Spinal cord (tissue), 10 donors: ENCODE measurements around the gene NUP43. TPM values are rescaled to one million over a fixed set of nuclear protein-coding genes. Genes with fewer than 3 reads are reported as not detected.
"Not testable (repeated sequence)": the region's sequence is repeated elsewhere in the genome, so short reads cannot be mapped to it uniquely, and the experiment has no call there.

ENCODE experiments used
- DNase-seq, 6 donors: peaks; one replicate each; pipeline versions ENCODE4 v3.0.0 to v3.0.0-alpha.2; 2013 to 2015; ENCODE audit warnings: low spot score in 6 of 6, low read depth in 4 of 6
- H3K27ac ChIP-seq: one replicate; pipeline ENCODE4 v1.5.1; 2013; ENCODE audit warnings: low read depth, low read length, control low read depth
- H3K27me3 ChIP-seq: one replicate; pipeline ENCODE4 v1.6.1; 2013; ENCODE audit warnings: low read length; ENCODE audit not compliant: control insufficient read depth, insufficient read depth
- H3K36me3 ChIP-seq: one replicate; pipeline ENCODE4 v1.6.1; 2013; ENCODE audit warnings: low read length; ENCODE audit not compliant: control insufficient read depth, insufficient read depth
- H3K4me1 ChIP-seq: one replicate; pipeline ENCODE4 v1.6.1; 2013; ENCODE audit warnings: low read length; ENCODE audit not compliant: control insufficient read depth, insufficient read depth
- H3K4me3 ChIP-seq: one replicate; pipeline ENCODE4 v1.5.1; 2013; ENCODE audit warnings: low read depth, low read length, control low read depth
- H3K9me3 ChIP-seq: one replicate; pipeline ENCODE4 v1.6.1; 2013; ENCODE audit warnings: low read length; ENCODE audit not compliant: control insufficient read depth, insufficient read depth
- WGBS: methylation state at CpG from one replicate; pipeline ENCODE4 v1.1.5; 2013; ENCODE audit warnings: missing lambda C conversion rate; ENCODE audit not compliant: insufficient coverage; 5-methylcytosine and 5-hydroxymethylcytosine counted together
- polyA plus RNA-seq, 2 donors: library from polyadenylated mRNA; unstranded; fragments of 120-200 nt; gene quantifications; one replicate each; pipeline ENCODE4 v1.2.1, GENCODE V29; 2013; ENCODE audit not compliant: insufficient read length in 2 of 2
- total RNA-seq, 2 donors: library from RNA; depleted of rRNA in 1 of 2; stranded (reverse); fragments of 120-200 nt in 1 of 2; fragments of >200 nt in 1 of 2; gene quantifications; one replicate each; pipeline versions ENCODE4 v1.2.3 to v1.2.4, GENCODE V29; 2013 to 2014
- donor health status: healthy.

Gene NUP43
- total and polyA plus RNA-seq, 4 donors, result 23.4 to 34.2 (median 28.8) TPM

DNA sequence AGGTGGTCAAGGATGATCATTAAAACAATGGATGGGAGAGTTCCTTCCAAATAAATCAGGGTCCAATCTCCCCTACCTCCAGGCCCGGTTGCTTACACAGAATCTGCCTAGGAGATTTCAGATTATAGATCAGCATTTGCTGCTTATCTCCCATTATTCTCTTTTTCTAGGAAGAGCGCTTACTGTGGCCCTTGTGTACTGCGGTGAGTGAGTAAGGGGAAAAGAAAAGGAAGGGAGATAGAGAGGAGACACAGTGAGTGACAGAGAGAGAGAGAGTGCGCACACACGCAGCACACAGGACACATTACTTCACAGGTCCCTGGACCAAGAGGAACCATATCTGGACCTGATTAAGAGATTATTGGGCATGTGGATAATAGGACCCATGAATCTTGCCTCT is 34.6 kb downstream of the NUP43 start:
- Histone ChIP-seq H3K27me3 (no peaks in the 10 kb centered on the region), H3K4me1 (peaks cover 6% of the 10 kb centered on the region), H3K4me3 (no peak overlapping the region), H3K9me3 (no peaks in the 10 kb centered on the region), H3K36me3 (no peaks in the 10 kb centered on the region), H3K27ac (no peak overlapping the region)
- DNase-seq, result no peak
- WGBS, result no CpG with 5 or more reads among the region's 5 CpGs

DNA sequence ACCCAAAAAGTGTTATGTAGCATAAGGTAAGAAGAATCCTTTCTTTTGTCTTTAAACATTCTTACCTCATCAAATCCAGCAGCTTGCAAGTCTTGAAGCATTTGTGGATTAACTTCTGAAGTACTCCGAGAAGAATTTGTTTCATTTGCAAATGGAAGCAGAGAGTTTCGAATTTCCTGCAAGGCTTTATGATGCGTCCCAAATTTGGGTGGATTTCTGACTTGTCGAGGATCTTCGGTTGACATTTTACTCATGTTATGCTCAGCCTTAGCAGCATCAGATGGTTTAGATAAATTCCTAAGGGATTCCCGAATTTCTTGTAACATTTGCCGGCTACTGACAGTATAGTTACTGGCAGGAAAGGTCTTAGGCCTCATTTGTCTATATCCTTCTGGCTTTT is 44.6 kb downstream of the NUP43 start:
- Histone ChIP-seq H3K4me1 (no peaks in the 10 kb centered on the region), H3K27me3 (no peaks in the 10 kb centered on the region), H3K27ac (no peak overlapping the region), H3K4me3 (no peak overlapping the region), H3K36me3 (peaks cover 12% of the 10 kb centered on the region), H3K9me3 (no peaks in the 10 kb centered on the region)
- WGBS, result 64% methylated on average over 6 of the region's 7 CpGs
- DNase-seq, result no peak

DNA sequence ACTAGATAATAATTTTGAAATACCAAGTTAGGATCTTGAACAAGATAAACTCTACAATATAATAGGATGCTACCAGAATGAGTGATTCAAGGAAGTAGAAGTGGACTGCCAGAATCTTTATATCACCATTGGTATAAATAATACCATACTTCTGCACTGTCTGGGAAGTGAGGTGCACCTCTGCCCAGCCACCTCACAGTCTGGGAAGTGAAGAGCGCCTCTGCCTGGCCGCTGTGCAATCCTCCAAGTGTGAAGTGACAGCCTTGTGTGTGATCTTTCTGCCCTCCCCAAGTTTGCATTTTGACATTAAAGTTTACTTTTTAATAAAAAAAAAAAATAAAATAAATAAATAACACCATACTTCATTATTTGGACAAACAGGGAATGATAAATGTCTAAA is 47.2 kb downstream of the NUP43 start:
- Histone ChIP-seq H3K4me1 (no peaks in the 10 kb centered on the region), H3K36me3 (peaks cover 12% of the 10 kb centered on the region), H3K4me3 (no peak overlapping the region), H3K27me3 (no peaks in the 10 kb centered on the region), H3K9me3 (no peaks in the 10 kb centered on the region), H3K27ac (no peak overlapping the region)
- no CpG with 5 or more reads among the region's 2 CpGs for WGBS
- DNase-seq, result no peak

DNA sequence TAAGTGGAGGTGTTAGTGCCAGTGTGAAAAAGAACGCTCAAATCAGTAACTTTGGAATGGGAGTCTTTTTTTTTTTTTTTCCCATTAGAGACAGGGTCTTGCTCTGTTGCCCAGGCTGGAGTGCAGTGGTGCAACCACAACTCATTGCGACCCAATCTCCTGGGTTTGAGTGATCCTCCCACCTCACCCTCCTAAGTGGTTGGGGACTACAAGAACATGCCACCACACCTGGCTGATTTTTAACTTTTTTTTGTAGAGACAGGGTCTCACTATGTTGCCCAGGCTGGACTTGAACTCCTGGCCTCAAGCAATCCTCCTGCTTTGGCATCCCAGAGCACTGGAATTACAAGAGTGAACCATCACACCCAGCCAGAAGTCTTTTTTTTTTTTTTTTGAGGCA is 48.2 kb downstream of the NUP43 start:
- DNase-seq, result no peak
- H3K27ac ChIP-seq, result no peak overlapping the region
- H3K4me1 ChIP-seq, result no peaks in the 10 kb centered on the region
- H3K36me3 ChIP-seq, result peaks cover 19% of the 10 kb centered on the region
- H3K9me3 ChIP-seq, result no peaks in the 10 kb centered on the region
- WGBS, result no CpG with 5 or more reads among the region's 2 CpGs
- no peak overlapping the region for H3K4me3 ChIP-seq
- no peaks in the 10 kb centered on the region for H3K27me3 ChIP-seq

DNA sequence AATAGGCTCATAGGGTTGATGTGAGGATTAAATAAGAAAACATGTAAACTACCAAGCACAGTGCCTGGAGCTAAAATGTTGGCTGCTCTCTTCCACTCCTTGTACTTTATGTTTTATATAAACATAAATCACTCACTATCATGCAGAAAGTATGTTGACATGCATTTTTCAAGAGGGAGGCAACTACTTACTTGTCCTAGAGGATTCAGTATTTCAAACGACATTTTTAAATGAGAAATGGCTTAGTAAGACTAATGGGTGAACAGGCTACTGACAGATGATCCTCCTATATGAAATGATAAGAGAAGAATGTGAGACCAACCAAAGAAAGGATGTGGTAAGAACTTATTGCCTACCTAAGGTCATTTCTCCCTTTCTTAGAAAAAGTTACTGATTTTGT is 49.4 kb downstream of the NUP43 start:
- Histone ChIP-seq H3K27ac (no peak overlapping the region), H3K27me3 (no peaks in the 10 kb centered on the region), H3K4me1 (no peaks in the 10 kb centered on the region), H3K9me3 (no peaks in the 10 kb centered on the region), H3K36me3 (peaks cover 26% of the 10 kb centered on the region), H3K4me3 (no peak overlapping the region)
- WGBS, result no CpG with 5 or more reads among the region's 1 CpG
- DNase-seq, result no peak

DNA sequence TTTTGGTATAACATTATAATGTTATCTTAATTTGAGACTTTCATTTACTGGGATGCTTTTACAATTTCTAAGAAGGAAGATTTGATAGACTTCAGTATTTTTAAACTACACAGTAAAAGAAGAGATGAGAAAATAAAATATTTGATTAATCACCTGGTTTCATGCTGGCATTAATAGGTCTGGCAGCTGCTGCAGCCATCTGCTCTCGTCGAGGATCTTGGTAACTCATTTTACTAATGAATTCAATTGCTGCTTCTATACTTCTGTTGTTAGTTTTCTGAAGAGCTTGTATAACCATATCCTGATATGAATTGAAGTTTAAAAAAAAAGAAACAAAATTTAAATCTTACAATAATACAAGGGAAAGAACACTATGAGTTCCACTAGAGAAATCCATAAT is 51.4 kb downstream of the NUP43 start:
- Histone ChIP-seq H3K27ac (no peak overlapping the region), H3K4me3 (no peak overlapping the region), H3K4me1 (no peaks in the 10 kb centered on the region), H3K9me3 (no peaks in the 10 kb centered on the region), H3K27me3 (no peaks in the 10 kb centered on the region), H3K36me3 (peaks cover 25% of the 10 kb centered on the region)
- no CpG with 5 or more reads among the region's 2 CpGs for WGBS
- DNase-seq, result peak in 3 of 6 donors; percentile 5 to 64 (median 53)

DNA sequence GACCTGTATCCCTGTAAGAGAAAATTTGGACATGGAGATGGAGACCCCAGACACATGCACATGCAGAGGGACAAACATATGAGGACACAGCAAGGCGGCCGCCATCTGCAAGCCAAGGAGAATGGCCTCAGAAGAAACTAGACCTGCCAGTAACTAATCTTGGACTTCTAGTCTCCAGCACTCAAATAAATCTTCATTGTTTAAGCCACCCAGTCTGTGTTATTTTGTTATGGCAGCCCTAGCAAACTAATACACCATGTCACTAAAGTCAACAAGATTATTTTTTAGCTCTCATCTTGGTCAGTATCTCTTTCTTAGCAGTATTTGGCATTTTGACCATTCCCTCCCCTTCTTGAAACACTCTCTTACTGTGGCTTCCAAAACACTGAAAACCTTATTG is 55.1 kb downstream of the NUP43 start:
- H3K36me3 ChIP-seq, result peaks cover 25% of the 10 kb centered on the region
- WGBS, result 90% methylated on average over 2 of the region's 2 CpGs
- no peak overlapping the region for H3K4me3 ChIP-seq
- no peaks in the 10 kb centered on the region for H3K9me3 ChIP-seq
- no peaks in the 10 kb centered on the region for H3K4me1 ChIP-seq
- no peak for DNase-seq
- no peak overlapping the region for H3K27ac ChIP-seq
- no peaks in the 10 kb centered on the region for H3K27me3 ChIP-seq

DNA sequence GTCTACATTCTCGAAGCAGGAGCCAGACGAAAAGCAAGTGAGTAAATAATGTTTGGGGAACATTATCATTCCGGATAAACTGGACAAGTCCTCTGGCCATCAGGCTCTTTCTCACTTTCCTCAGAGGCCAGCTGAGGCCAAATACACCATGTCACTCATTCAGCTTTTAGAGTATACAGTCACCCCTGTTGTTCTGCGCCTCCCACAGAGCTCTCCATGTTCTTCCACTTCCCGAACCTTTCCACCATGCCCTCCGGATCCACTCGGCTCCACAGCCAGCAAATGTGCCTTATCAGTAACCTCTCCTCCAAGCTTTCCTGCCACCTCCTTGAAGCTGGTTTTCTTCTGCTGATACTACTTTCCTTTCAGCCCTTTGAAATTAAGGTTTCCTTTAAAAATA is 60.1 kb downstream of the NUP43 start:
- WGBS, result 82% methylated on average over 5 of the region's 7 CpGs
- no peaks in the 10 kb centered on the region for H3K4me1 ChIP-seq
- no peaks in the 10 kb centered on the region for H3K9me3 ChIP-seq
- no peaks in the 10 kb centered on the region for H3K27me3 ChIP-seq
- H3K4me3 ChIP-seq, result no peak overlapping the region
- H3K27ac ChIP-seq, result no peak overlapping the region
- H3K36me3 ChIP-seq, result peaks cover 28% of the 10 kb centered on the region
- DNase-seq, result no peak

DNA sequence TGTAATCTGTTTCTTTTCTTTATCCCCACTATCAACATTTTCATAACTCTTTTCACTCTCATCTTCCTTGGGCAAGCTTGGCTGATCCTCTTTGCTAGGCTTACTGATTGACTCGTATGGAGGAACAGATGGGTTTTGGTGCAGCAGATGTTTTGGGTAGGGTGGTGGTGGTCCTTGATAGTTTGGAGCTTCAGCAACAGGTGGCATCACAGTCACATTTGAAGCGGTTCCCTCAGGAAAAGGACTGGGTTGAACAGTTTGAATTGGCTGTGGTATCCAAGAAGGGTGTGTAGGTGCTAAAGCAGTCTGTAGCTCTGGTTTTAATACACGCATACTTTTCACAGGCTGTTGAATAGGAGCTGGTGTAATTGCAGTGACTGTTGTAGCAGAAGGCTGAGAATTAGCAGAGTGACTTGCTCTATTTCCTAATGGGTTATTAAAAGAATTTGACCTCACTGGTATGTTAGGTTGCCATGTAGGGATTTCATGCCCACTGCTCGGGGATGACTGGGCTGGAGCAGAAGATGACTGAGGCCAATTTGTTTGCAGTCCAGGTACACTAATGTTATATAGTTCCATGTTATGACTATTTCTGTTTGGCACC is 63.0 kb downstream of the NUP43 start:
- peaks cover 22% of the 10 kb centered on the region for H3K36me3 ChIP-seq
- peak in 1 of 6 donors; percentile 15 for DNase-seq
- H3K9me3 ChIP-seq, result no peaks in the 10 kb centered on the region
- H3K4me1 ChIP-seq, result no peaks in the 10 kb centered on the region
- no peaks in the 10 kb centered on the region for H3K27me3 ChIP-seq
- no peak overlapping the region for H3K27ac ChIP-seq
- 95% methylated on average over 3 of the region's 4 CpGs for WGBS
- H3K4me3 ChIP-seq, result no peak overlapping the region

DNA sequence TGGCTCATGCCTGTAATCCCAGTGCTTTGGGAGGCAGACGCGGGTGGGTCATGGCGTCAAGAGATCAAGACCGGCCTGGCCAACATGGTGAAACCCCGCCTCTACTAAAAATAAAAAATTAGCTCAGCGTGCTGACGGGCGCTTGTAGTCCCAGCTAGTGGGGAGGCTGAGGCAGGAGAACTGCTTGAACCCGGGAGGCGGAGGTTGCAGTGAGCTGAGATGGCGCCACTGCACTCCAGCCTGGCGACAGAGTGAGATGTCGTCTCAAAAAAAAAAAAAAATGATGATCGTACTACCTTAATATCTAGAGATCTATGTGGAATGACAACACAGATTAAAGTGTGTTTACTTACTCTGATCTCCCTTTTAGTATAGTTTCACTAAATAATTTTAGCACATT is 64.5 kb downstream of the NUP43 start:
- 90% methylated on average over 2 of the region's 14 CpGs for WGBS
- not testable (repeated sequence) for H3K27me3 ChIP-seq, H3K4me3 ChIP-seq, H3K4me1 ChIP-seq, DNase-seq, H3K27ac ChIP-seq, H3K9me3 ChIP-seq
- H3K36me3 ChIP-seq, result peaks cover 19% of the 10 kb centered on the region
